Stomach (tissue), 9 donors: ENCODE results near the gene CHAF1A. TPM values are rescaled to one million over a fixed set of nuclear protein-coding genes. Genes with fewer than 3 reads are reported as not detected.

Experiments
- DNase-seq, 2 donors: peaks; one replicate each; pipeline versions ENCODE4 v3.0.0 to v3.0.0-alpha.2; 2013 to 2019
- H3K27ac ChIP-seq, 5 donors: fragments of 200-600 bp in 4 of 5; sonication (generic) in 4 of 5; one replicate each; pipeline ENCODE4 v1.5.1; 2013 to 2019; ENCODE audit warnings: mild to moderate bottlenecking in 1 of 5, moderate library complexity in 1 of 5
- H3K27me3 ChIP-seq, 3 donors: fragments of 200-600 bp; sonication (generic); one replicate each; pipeline ENCODE4 v1.5.1; 2017 to 2019; ENCODE audit warnings: mixed run types in 1 of 3
- H3K36me3 ChIP-seq, 4 donors: fragments of 200-600 bp; sonication (generic); 1 replicate in 3 of 4; 2 replicates in 1 of 4; pipeline ENCODE4 v1.5.1; 2016 to 2019
- H3K4me1 ChIP-seq, 4 donors: fragments of 200-600 bp; sonication (generic); one replicate each; pipeline ENCODE4 v1.5.1; 2016 to 2019
- H3K4me3 ChIP-seq, 4 donors: fragments of 200-600 bp; sonication (generic) in 3 of 4; one replicate each; pipeline ENCODE4 v1.5.1; 2016 to 2019; ENCODE audit warnings: mild to moderate bottlenecking in 1 of 4
- H3K9me3 ChIP-seq, 4 donors: fragments of 200-600 bp; sonication (generic); one replicate each; pipeline ENCODE4 v1.5.1; 2016 to 2019
- EP300 ChIP-seq: sonication (generic); formaldehyde crosslinking; IDR thresholded peaks from one replicate; pipeline ENCODE4 v1.6.1; 2017; ENCODE audit warnings: antibody characterized with exemption
- POLR2A ChIP-seq, 4 donors: fragments of 450-650 bp; IDR thresholded peaks; one replicate each; pipeline ENCODE4 v1.6.1; 2016; ENCODE audit warnings: antibody characterized with exemption in 4 of 4, control low read depth in 2 of 4, mild to moderate bottlenecking in 1 of 4, moderate library complexity in 1 of 4
- POLR2AphosphoS5 ChIP-seq, 3 donors: sonication (generic); formaldehyde crosslinking; IDR thresholded peaks; one replicate each; pipeline ENCODE4 v1.6.1; 2016; ENCODE audit warnings: antibody characterized with exemption in 3 of 3
- WGBS, 5 donors: extraction: QIAGEN DNeasy Blood & Tissue Kit in 3 of 5; methylation state at CpG; one replicate each; pipeline versions ENCODE4 v1.1.5 to v1.1.7; 2013 to 2018; 5-methylcytosine and 5-hydroxymethylcytosine counted together
- intact Hi-C: fragments of 100-400 bp; cut with DNase I; formaldehyde crosslinking; loops from one replicate; pipeline ENCODE4 v1.15.1; 2023; ENCODE audit warnings: low total_unique reads
- polyA plus RNA-seq, 3 donors: library from polyadenylated mRNA; stranded (reverse); fragments of 200-250 nt; gene quantifications; one replicate each; pipeline ENCODE4 v1.2.3, GENCODE V29; 2013
- small RNA-seq, 4 donors: library from RNA; depleted of rRNA; stranded (forward); fragments of <200 nt; gene quantifications; one replicate each; pipeline ENCODE3, GENCODE V24; 2016
- total RNA-seq, 5 donors: library from RNA; depleted of rRNA; stranded (reverse); fragments of >200 nt; gene quantifications; one replicate each; pipeline versions ENCODE4 v1.1.0 to v1.2.3, GENCODE V29; 2014 to 2016
- TF ChIP-seq, protein P1 (sequence below), 7 experiments: fragments of 450-650 bp in 4 of 7; fragments of 200-600 bp in 3 of 7; sonication (generic) in 3 of 7; IDR thresholded peaks; one replicate each; pipeline ENCODE4 v1.5.1; 2016 to 2019; ENCODE audit warnings: antibody characterized with exemption in 7 of 7, control low read depth in 2 of 7, mild to moderate bottlenecking in 1 of 7
- donor health status: healthy with polysubstance abuse.
- donor health status: Bipolar disorder and iron deficiency.
- donor health status: healthy.

The CHAF1A gene
- total and polyA plus RNA-seq, 8 donors, result 1.8 to 100 (median 6.5) TPM

- Histone ChIP-seq H3K4me3 (no peak overlapping the region), H3K4me1 (no peaks in the 10 kb centered on the region), H3K36me3 (peaks cover 62 to 95% (median 93%) of the 10 kb centered on the region in 4 donors), H3K9me3 (no peaks in the 10 kb centered on the region), H3K27me3 (no peaks in the 10 kb centered on the region), H3K27ac (no peak overlapping the region)
- intact Hi-C loops, result no loop called here
- DNase-seq, result no peak
- TF ChIP-seq EP300, result no peak
- TF ChIP-seq POLR2AphosphoS5 (IDR thresholded peaks at IDR 0.05), result no peak
- TF ChIP-seq POLR2A (IDR thresholded peaks at IDR 0.05), result no peak
- TF ChIP-seq, protein P1, sequence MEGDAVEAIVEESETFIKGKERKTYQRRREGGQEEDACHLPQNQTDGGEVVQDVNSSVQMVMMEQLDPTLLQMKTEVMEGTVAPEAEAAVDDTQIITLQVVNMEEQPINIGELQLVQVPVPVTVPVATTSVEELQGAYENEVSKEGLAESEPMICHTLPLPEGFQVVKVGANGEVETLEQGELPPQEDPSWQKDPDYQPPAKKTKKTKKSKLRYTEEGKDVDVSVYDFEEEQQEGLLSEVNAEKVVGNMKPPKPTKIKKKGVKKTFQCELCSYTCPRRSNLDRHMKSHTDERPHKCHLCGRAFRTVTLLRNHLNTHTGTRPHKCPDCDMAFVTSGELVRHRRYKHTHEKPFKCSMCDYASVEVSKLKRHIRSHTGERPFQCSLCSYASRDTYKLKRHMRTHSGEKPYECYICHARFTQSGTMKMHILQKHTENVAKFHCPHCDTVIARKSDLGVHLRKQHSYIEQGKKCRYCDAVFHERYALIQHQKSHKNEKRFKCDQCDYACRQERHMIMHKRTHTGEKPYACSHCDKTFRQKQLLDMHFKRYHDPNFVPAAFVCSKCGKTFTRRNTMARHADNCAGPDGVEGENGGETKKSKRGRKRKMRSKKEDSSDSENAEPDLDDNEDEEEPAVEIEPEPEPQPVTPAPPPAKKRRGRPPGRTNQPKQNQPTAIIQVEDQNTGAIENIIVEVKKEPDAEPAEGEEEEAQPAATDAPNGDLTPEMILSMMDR (IDR thresholded peaks at IDR 0.05), result no peak
- 96 to 100% (median 99%) methylated on average over 3 of the region's 3 CpGs for WGBS, 5 donors
These were observed 90.1 kb downstream of the CHAF1A start for GRCh38 chr19:4492337-4493103.

Small RNAs within 50 kb of the gene (small RNA-seq; reads per million reads assigned to genes)
- 0 reads per million in 4 donors for gene MIR4746

Other genes starting within 250 kb of the CHAF1A start
- gene CREB3L3, start 249.0 kb upstream of the CHAF1A start, total RNA-seq, result 1 to 10 TPM in 2 of 5 donors, not detected in 3; 1.1 to 7.0 TPM
- gene CREB3L3, start 249.0 kb upstream of the CHAF1A start, polyA plus RNA-seq, result under 1 TPM; 0.03 to 0.61 (median 0.12) TPM
- 100 to 1,000 TPM in 2 of 5 donors, 10 to 100 TPM in 3; 14.0 to 160 (median 28.0) TPM for gene SIRT6, start 220.1 kb upstream of the CHAF1A start, total RNA-seq
- gene SIRT6, start 220.1 kb upstream of the CHAF1A start, polyA plus RNA-seq, result 10 to 100 TPM; 17.7 to 23.9 (median 19.5) TPM
- gene ANKRD24, start 220.0 kb upstream of the CHAF1A start, total RNA-seq, result 1 to 10 TPM in 3 of 5 donors, under 1 TPM in 1, not detected in 1; 0.29 to 6.1 (median 3.8) TPM
- 1 to 10 TPM; 1.6 to 2.3 (median 1.8) TPM for gene ANKRD24, start 220.0 kb upstream of the CHAF1A start, polyA plus RNA-seq
- gene EBI3, start 173.1 kb upstream of the CHAF1A start, total RNA-seq, result under 1 TPM in 1 of 5 donors, not detected in 4; 0.55 TPM
- 1 to 10 TPM; 2.0 to 2.7 (median 2.7) TPM for gene EBI3, start 173.1 kb upstream of the CHAF1A start, polyA plus RNA-seq
- 10 to 100 TPM in 3 of 5 donors, 1 to 10 TPM in 2; 3.5 to 48.4 (median 13.0) TPM for gene YJU2, start 155.6 kb upstream of the CHAF1A start, total RNA-seq
- 10 to 100 TPM; 26.0 to 34.7 (median 30.4) TPM for gene YJU2, start 155.6 kb upstream of the CHAF1A start, polyA plus RNA-seq
- 1 to 10 TPM in 1 of 5 donors, not detected in 4; 7.0 TPM for gene SHD, start 123.4 kb upstream of the CHAF1A start, total RNA-seq
- gene SHD, start 123.4 kb upstream of the CHAF1A start, polyA plus RNA-seq, result not detected
- gene TMIGD2, start 100.3 kb upstream of the CHAF1A start, total RNA-seq, result 1 to 10 TPM in 1 of 5 donors, not detected in 4; 1.1 TPM
- gene TMIGD2, start 100.3 kb upstream of the CHAF1A start, polyA plus RNA-seq, result under 1 TPM in 1 of 3 donors, not detected in 2; 0.55 TPM
- gene FSD1, start 98.0 kb upstream of the CHAF1A start, total RNA-seq, result 10 to 100 TPM in 1 of 5 donors, 1 to 10 TPM in 2, not detected in 2; 1.1 to 12.5 (median 2.3) TPM
- 1 to 10 TPM in 1 of 3 donors, under 1 TPM in 1, not detected in 1; 0.31 to 1.3 TPM for gene FSD1, start 98.0 kb upstream of the CHAF1A start, polyA plus RNA-seq
- gene STAP2, start 63.8 kb upstream of the CHAF1A start, total RNA-seq, result 100 to 1,000 TPM in 1 of 5 donors, 10 to 100 TPM in 3, not detected in 1; 20.7 to 250 (median 35.1) TPM
- gene STAP2, start 63.8 kb upstream of the CHAF1A start, polyA plus RNA-seq, result 10 to 100 TPM; 32.7 to 70.8 (median 52.4) TPM
- 10 to 100 TPM in 2 of 5 donors, 1 to 10 TPM in 3; 2.2 to 24.5 (median 8.3) TPM for gene MPND, start 59.1 kb upstream of the CHAF1A start, total RNA-seq
- gene MPND, start 59.1 kb upstream of the CHAF1A start, polyA plus RNA-seq, result 10 to 100 TPM; 20.4 to 25.0 (median 22.0) TPM
- gene SH3GL1, start 2.1 kb upstream of the CHAF1A start, total RNA-seq, result 100 to 1,000 TPM in 1 of 5 donors, 10 to 100 TPM in 4; 14.8 to 111 (median 26.3) TPM
- gene SH3GL1, start 2.1 kb upstream of the CHAF1A start, polyA plus RNA-seq, result 10 to 100 TPM; 44.9 to 48.5 (median 46.0) TPM
- gene UBXN6, start 55.2 kb downstream of the CHAF1A start, total RNA-seq, result 100 to 1,000 TPM in 1 of 5 donors, 10 to 100 TPM in 4; 19.3 to 208 (median 73.7) TPM
- gene UBXN6, start 55.2 kb downstream of the CHAF1A start, polyA plus RNA-seq, result 100 to 1,000 TPM; 112 to 148 (median 138) TPM
- 10 to 100 TPM; 26.8 to 85.2 (median 33.9) TPM for gene HDGFL2, start 69.7 kb downstream of the CHAF1A start, total RNA-seq
- 100 to 1,000 TPM in 1 of 3 donors, 10 to 100 TPM in 2; 25.5 to 127 (median 55.5) TPM for gene HDGFL2, start 69.7 kb downstream of the CHAF1A start, polyA plus RNA-seq
- gene PLIN4, start 115.8 kb downstream of the CHAF1A start, total RNA-seq, result 10 to 100 TPM in 3 of 5 donors, 1 to 10 TPM in 2; 9.0 to 64.7 (median 24.9) TPM
- 10 to 100 TPM in 1 of 3 donors, 1 to 10 TPM in 2; 3.5 to 13.2 (median 6.8) TPM for gene PLIN4, start 115.8 kb downstream of the CHAF1A start, polyA plus RNA-seq
- gene PLIN5, start 132.6 kb downstream of the CHAF1A start, total RNA-seq, result 100 to 1,000 TPM in 1 of 5 donors, 10 to 100 TPM in 2, 1 to 10 TPM in 2; 1.4 to 114 (median 37.8) TPM
- gene PLIN5, start 132.6 kb downstream of the CHAF1A start, polyA plus RNA-seq, result 10 to 100 TPM; 23.8 to 37.9 (median 25.3) TPM
- gene LRG1, start 137.4 kb downstream of the CHAF1A start, total RNA-seq, result 10 to 100 TPM in 1 of 5 donors, 1 to 10 TPM in 3, not detected in 1; 4.2 to 17.2 (median 7.3) TPM
- 10 to 100 TPM in 2 of 3 donors, 1 to 10 TPM in 1; 2.1 to 23.3 (median 16.1) TPM for gene LRG1, start 137.4 kb downstream of the CHAF1A start, polyA plus RNA-seq
- gene SEMA6B, start 157.0 kb downstream of the CHAF1A start, total RNA-seq, result 1 to 10 TPM in 4 of 5 donors, not detected in 1; 1.2 to 6.7 (median 2.1) TPM
- 1 to 10 TPM; 1.7 to 2.1 (median 1.9) TPM for gene SEMA6B, start 157.0 kb downstream of the CHAF1A start, polyA plus RNA-seq
- gene TNFAIP8L1, start 236.9 kb downstream of the CHAF1A start, total RNA-seq, result 10 to 100 TPM in 2 of 5 donors, 1 to 10 TPM in 3; 7.0 to 43.4 (median 9.5) TPM
- 1 to 10 TPM; 5.3 to 5.5 (median 5.4) TPM for gene TNFAIP8L1, start 236.9 kb downstream of the CHAF1A start, polyA plus RNA-seq